ENCODE results near the gene FAM76A.
"Not testable (repeated sequence)": the region's sequence is repeated elsewhere in the genome, so short reads cannot be mapped to it uniquely, and the experiment has no call there.

FAM76A gene

DNA sequence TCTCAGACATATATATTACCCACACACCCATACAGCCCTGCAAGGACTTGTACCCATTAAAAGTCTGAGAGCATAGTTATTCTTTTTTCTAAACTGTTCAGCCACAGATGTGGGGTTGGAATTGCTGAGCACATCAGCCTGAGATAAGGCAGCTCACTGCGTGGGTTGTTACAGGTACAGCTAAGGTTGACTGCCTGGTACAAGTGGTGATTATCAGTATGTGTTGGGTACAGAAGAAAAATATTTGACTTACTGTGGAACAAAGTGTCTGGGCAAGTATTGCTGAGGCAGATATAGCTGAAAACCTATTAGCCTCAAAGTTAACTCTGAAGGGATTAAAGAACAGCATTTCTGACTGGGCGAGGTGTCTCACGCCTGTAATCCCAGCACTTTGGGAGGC, 52.3 kb downstream of the FAM76A start:
- no peak for DNase-seq (ENCODE audit: low spot score)

DNA sequence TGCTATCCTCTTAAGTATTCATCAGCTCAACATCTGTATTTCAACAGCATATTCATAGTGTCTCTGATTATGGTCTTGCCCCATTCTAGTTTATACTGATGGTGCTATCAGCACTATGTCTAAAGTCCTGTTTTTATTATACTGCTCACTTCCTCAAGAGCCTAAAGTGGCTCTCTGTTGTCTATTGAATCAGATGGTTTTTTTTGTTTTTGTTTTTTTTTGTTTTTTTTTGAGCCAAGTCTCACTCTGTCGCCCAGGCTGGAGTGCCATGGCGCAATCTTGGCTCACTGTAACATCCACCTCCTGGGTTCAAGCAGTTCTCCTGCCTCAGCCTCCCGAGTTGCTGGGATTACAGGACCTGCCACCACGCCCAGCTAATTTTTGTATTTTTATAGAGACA, 53.4 kb downstream of the FAM76A start:
- DNase-seq (ENCODE audit: low spot score), result no peak

DNA sequence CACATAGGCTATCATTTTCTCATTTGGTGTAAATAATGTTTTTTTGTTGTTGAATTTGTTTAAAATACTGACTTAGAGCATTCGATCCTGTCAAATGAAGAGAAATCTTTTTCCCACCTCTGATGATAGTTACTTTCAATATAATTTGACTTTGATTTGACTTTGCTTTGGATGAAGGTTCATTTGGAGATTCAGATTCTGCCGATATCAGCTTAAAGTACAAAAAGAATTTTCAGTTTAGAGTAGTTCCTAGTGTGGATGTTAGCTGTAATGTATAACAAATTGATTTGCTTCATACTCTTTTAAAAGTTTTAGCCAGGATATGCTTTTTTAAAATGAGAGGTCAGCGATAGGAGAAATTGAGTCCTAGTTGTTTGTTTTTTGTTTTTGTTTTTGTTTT, 57.2 kb downstream of the FAM76A start:
- DNase-seq (ENCODE audit: low spot score), result no peak

DNA sequence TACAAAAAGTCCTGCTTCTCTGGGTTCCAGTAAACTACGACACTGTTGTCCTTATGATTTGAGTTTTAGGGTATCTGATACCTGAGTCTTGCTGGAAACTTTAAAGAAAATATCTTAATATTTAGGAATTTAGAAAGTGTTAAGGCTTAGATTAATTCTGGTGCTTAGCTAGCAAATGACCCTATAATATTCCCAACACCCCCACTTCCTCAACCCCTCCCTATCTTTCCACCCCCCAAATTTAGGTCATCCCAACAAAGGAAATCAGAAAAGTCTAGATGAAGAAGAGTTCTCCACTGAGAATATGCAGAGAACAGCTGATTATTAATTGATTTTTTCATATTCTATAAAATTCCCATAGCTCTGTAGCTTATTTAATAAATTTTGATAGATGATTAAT, 58.9 kb downstream of the FAM76A start:
- no peak for DNase-seq (ENCODE audit: low spot score)

DNA sequence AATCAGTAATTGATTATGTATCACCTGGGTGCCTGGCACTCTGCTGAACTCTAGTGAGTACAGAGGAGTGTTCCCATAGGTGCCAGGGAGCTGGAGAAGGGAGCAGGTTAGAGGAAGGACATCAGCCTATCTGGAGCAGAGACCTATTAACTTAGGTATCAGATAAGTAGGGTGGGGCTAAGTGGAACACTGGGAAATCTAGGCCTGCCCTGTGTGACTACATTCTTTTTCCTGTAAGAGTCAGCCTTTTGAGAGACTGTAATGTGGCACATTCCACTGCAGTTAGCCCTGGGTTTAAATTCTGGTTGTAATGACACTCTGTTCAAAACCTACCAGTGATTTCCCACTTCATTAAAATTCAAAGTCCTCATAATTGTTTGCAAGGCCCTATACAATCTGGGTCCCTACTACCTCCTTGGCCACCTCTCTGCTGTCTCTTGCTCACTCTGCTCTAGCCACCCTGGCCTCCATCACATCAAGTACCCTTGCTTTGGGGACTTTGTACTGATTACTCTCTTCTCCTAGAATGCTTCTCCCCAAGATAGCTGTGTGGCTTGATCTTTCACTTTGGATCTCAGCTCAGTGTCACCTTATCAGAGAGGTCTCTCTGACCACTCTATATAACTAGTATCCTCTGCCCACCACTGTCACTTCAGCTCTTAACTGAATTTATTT, 60.2 kb downstream of the FAM76A start:
- DNase-seq (ENCODE audit: low spot score), result no peak

DNA sequence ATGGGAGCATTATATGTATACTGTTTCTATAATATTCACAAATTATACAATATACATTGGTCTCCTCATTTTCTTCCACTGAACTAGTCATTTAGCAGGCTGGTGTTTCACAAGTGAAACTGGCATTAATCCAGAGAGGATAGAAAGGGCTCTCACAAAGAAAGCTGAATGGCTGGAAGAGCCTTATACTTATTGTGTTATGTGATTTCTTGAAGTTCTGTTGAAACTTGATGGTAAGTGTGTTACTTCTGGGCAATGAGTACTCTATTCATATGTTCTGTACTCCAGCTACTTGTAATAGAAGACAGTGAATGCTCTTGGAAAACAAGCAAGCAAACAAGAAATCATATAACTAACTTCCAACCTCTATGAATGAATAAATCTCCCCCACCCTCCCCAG, 62.1 kb downstream of the FAM76A start:
- DNase-seq (ENCODE audit: low spot score), result no peak

DNA sequence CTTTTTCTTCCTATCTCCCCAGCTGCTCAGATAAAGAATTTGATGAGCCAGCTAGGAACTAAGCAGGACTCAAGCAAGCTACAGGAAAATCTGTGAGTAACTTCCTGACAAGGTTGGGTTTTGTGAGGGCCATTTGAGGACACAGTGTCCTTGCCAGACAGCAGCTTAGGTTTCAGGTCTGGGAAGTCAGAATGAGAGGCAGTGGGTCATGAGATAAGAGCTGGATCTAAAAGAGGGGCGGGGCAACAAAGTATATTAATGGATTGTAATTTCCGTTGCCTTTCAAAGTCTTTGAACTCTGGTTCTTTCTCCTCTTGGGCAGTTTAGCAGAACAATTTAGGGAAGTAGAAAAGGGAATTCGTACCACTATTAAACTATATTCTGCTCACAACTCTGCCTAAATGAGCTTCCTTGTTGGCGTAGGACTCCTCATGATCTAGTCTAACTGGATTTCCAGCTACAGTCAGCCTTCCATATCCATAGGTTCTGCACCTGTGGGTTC, 63.8 kb downstream of the FAM76A start:
- DNase-seq (ENCODE audit: low spot score), result no peak

DNA sequence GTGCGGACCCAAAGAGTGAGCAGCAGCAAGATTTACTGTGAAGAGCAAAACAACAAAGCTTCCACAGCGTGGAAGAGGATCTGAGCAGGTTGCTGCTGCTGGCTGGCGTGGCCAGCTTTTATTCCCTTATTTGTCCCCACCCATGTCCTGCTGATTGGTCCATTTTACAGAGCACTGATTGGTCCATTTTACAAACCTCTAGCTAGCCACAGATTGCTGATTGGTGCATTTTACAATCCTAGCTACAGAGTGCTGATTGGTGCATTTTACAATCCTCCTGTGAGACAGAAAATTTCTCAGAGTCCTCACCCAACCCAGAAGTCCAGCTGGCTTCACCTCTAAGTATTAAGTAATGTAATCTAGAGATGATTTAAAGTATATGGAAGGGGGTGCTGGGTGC, 64.5 kb downstream of the FAM76A start:
- not testable (repeated sequence) for DNase-seq (ENCODE audit: low spot score)

DNA sequence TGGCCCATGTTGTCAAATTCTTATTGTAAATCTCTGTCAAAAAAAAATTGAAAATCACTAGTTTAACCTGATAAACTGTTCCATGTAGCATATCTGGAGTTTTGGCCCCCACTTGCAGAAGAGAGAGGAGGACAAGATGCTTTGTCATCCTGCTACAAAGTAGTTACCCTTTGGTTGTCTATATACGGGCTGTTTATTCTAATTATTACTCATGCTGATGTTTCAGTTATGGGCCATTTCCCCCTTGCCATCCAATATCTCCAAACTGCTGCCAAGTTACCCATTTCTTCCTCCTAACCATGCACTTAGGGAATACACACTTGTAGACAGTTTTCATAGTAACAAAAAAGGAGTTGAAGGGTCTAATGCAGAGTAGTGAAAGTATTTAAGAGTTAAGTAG, 69.8 kb downstream of the FAM76A start:
- no peak for DNase-seq (ENCODE audit: low spot score)

DNA sequence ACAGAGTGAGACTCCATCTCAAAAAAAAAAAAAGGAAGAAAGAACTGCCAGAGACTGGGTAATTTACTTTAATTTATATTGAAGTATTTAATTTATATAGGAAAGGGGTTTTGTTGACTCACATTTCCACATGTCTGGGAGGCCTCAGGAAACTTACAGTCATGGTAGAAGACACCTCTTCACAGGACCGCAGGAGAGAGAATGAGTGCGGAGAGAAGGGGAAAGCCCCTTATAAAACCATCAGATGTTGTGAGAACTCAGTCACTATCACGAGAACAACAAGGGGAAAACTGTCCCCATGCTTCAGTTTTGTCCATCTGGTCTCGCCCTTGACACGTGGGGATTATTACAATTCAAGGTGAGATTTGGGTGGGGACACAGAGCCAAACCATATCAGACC, 79.0 kb downstream of the FAM76A start:
- no peak for DNase-seq (ENCODE audit: low spot score)

DNA sequence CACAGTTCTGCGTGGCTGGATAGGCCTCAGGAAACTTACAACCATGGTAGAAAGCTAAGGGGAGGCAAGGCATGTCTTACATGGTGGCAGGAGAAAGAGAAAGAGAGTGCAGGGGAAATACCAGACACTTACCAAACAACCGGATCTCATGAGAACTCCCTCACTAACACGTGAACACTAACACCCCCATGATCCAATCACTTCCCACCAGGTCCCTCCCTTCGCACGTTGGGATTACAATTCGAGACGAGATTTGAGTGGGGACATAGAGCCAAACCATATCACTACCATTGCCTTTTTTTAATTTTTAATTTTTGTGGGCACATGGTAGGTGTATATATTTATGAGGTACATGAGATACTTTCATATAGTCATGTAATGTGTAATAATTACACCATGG, 81.0 kb downstream of the FAM76A start:
- DNase-seq (ENCODE audit: low spot score), result no peak

DNA sequence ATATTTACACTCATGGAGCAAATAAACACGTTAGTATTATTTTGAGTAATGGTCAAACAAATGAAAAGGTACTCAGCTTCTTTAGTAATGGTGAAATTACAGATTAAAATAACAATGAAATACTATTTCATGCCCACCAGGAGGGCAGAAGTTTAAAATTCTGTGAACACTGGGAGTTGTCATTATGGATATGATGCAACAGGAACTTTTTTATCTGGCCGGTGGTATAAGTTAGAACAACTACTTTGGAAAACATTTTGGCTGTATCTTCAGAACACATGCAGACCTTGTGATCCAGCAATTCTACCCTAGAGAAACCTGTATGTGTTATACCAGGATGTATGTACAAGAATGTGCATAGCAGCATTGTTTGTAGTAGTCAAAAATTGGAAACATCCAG, 81.6 kb downstream of the FAM76A start:
- no peak for DNase-seq (ENCODE audit: low spot score)

DNA sequence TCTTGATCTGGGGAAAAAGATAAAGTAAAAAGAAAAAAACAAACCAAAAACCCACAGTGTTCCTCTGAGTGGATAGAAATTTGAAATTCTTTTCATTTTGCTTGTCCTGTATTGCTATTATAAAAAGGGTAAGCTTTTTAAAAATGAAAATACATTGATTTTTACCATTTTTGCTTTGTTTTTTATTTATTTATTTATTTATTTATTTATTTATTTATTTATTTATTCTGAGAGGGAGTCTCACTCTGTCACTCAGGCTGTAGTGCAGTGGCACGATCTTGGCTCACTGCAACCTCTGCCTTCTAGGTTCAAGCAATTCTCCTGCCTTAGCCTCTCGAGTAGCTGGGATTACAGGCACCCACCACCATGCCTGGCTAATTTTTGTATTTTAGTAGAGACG, 82.4 kb downstream of the FAM76A start:
- DNase-seq (ENCODE audit: low spot score), result not testable (repeated sequence)

DNA sequence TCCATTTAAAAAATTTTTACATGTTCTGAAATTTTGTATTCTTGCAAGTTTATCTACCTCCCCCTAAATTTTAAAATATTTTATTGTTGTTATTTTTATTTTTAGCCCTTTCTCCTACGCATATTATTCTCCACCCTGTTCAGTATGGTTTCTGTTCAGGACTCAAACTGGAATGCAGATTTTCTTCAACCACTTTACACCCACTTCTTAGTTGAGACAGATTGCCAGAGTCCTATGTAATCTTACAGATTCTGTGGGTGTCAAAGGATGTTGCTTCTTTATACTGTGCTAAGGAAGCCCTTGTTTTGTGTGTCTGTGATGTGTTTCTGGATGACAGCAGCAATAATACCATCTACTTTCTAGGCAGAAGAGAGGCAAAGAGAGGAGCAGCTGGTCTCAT, 84.1 kb downstream of the FAM76A start:
- no peak for DNase-seq (ENCODE audit: low spot score)

DNA sequence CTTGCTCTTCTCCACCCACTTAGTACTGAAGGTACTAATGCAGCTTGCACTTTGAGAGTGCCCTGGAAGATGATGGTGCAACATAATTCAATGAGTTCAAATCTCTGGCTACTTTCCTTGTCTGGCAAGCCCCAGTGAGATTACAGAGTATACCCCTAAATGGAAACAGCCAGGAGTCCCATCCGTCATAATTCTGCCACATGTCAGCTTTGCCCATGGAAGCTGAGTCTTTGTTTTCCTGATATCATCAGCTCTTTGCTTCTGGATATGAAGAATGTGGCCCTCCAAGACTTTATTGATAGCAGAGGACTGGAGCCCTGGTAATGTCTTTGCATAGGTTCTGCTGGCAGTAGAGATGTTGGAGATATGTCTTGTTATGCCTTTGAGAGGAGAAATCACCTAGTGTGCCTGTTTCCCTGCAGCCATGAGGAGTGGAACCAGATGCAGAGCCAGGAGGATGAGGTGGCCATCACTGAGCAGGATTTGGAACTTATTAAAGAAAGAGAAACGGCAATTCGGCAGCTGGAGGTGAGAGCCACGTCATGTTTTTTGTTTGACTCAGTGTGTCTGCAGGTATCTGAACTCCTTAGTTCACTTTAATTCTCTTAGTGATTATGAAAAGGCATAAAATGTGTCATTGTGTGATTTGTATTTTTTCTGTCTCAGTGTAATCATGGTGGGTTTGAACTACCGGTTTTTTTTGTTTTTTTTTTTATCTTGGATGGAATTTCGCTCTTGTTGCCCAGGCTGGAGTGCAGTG, 86.2 kb downstream of the FAM76A start:
- no peak for DNase-seq (ENCODE audit: low spot score)

All from CD4-positive, alpha-beta T cell treated with Interleukin-6 at 100 ng/mL for 8 hours (primary cell).